Upper lobe of right lung (tissue), 1 donor: ENCODE data around the gene DNAJB6. TPM values are rescaled to one million over a fixed set of nuclear protein-coding genes. Genes with fewer than 3 reads are reported as not detected.

Experiments
- ATAC-seq: fragments of 200-7000 bp; cut with Tn5 transposase; one replicate; pipeline ENCODE4 v1.9.1; 2020; ENCODE audit warnings: mild to moderate bottlenecking, moderate library complexity
- DNase-seq: peaks from one replicate; pipeline ENCODE4 v3.0.0-alpha.2; 2020
- H3K27ac ChIP-seq: fragments of 200-600 bp; one replicate; pipeline ENCODE4 v1.8.0; 2022
- H3K27me3 ChIP-seq: fragments of 200-600 bp; one replicate; pipeline ENCODE4 v1.8.0; 2022; ENCODE audit warnings: mild to moderate bottlenecking
- H3K36me3 ChIP-seq: fragments of 200-600 bp; one replicate; pipeline ENCODE4 v1.8.0; 2022
- H3K4me1 ChIP-seq: fragments of 200-600 bp; one replicate; pipeline ENCODE4 v1.8.0; 2022
- H3K4me3 ChIP-seq: fragments of 200-600 bp; one replicate; pipeline ENCODE4 v1.8.0; 2022; ENCODE audit warnings: mild to moderate bottlenecking
- H3K9me3 ChIP-seq: fragments of 200-600 bp; one replicate; pipeline ENCODE4 v1.8.0; 2022
- intact Hi-C: fragments of 100-400 bp; cut with DNase I; formaldehyde crosslinking; loops from one replicate; pipeline ENCODE4 v1.11.0; 2022
- total RNA-seq: library from RNA; stranded (reverse); fragmentation: NEBNext Ultra II Directional; extraction: Animal tissue kit (Norgen Biotek cat#: 25700); gene quantifications from one replicate; pipeline ENCODE4 v1.2.1, GENCODE V29; 2021
- TF ChIP-seq, protein P1 (sequence below): fragments of 200-600 bp; IDR thresholded peaks from one replicate; pipeline ENCODE4 v1.8.0; 2022; ENCODE audit warnings: antibody characterized with exemption
- donor health status: DM: no; HTN: yes; CAD: no; lungs with severe emphysema.

DNAJB6 gene
- total RNA-seq, 1 donor from 2014 or later: 95.8 TPM

DNA sequence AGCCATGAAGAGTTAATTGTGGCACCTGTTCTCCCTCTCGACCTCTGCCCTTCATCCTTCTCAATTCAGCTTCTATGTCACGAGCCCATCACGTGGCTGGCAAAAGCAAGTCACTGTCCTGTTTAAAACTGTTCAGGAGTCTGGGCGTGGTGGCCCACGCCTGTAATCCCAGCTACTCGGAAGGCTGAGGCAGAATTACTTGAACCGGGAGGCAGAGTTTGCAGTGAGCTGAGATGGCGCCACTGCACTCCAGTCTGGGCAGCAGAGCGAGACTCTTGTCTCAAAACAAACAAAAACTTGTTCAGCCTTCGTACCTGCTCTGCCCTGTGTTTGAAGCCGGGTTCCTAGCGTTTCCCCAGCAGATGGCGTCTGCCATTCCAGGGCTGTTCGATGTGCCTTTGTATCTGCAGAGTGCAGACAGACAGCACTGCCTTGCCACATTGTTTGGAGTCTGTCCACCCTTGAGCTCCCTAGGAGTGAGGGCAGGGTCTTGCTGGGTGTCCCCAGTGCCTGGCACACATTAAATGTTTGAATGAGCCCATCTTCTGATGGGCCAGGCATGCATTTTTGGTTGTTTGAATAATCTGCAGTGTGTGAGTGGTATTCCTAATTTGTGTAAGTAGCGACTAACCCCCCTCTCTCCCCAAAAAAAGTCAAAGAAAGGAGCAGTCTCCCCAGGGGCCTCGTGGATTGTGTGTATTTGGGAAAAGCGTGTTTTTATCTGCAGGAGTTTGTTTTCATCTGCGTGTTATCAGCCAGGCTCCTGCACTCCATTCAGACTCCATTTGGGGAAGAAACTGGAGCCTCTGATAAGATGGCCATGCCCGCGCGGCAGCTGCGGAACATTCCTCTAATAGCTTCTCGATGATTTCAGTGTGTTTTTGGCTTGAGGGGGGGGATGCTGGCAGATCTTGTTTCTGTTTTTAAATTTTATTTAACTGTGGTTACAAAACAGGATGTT, 61.2 kb downstream of the DNAJB6 start:
- Histone ChIP-seq H3K36me3 (no peaks in the 10 kb centered on the region), H3K27me3 (no peaks in the 10 kb centered on the region)
- no peak for DNase-seq

DNA sequence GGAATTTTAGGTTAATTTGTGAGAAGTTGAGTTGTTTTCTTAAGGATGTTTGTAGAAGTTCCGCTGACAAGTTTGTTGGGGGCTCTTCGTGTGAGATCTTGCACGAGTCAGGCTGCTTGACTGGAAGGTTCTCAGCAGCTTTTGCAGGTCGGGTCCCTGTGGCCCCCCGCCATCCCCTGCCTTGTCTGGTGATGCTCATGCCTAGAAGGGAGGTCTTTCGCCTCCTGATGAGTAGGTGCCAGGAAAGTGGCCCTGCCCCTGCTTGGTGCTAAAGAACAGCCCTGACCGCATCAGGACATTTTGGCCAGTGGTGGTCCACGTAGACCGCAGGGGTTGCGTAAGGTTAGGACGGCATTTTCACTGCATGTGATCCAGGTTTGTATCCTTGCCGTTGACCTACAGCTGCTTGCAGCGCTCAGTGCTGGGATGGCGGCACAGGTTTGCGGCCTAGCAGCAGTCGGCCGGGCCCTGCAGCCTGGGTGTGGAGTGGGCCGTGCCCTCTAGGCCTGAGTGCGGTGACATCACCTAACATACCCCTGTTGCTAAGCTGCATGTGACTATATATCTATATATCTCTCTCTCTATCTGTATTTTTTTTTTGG, 62.4 kb downstream of the DNAJB6 start:
- H3K4me3 ChIP-seq: no peak overlapping the region
- no peak for ATAC-seq
- no peak for DNase-seq
- H3K27me3 ChIP-seq: no peaks in the 10 kb centered on the region
- intact Hi-C loops: no loop called here
- TF ChIP-seq, protein P1, sequence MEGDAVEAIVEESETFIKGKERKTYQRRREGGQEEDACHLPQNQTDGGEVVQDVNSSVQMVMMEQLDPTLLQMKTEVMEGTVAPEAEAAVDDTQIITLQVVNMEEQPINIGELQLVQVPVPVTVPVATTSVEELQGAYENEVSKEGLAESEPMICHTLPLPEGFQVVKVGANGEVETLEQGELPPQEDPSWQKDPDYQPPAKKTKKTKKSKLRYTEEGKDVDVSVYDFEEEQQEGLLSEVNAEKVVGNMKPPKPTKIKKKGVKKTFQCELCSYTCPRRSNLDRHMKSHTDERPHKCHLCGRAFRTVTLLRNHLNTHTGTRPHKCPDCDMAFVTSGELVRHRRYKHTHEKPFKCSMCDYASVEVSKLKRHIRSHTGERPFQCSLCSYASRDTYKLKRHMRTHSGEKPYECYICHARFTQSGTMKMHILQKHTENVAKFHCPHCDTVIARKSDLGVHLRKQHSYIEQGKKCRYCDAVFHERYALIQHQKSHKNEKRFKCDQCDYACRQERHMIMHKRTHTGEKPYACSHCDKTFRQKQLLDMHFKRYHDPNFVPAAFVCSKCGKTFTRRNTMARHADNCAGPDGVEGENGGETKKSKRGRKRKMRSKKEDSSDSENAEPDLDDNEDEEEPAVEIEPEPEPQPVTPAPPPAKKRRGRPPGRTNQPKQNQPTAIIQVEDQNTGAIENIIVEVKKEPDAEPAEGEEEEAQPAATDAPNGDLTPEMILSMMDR: no peak
- no peaks in the 10 kb centered on the region for H3K36me3 ChIP-seq
- peaks cover 19% of the 10 kb centered on the region for H3K4me1 ChIP-seq
- H3K9me3 ChIP-seq: no peaks in the 10 kb centered on the region
- peak overlapping the region; percentile 68 for H3K27ac ChIP-seq

More for the DNA sequence above, 61.2 kb downstream of the DNAJB6 start:
- TF ChIP-seq, protein P1: peak; percentile 26
- intact Hi-C loops: no loop called here
- H3K4me1 ChIP-seq: peaks cover 19% of the 10 kb centered on the region
- peak overlapping the region; percentile 68 for H3K27ac ChIP-seq
- peak; percentile 79 for ATAC-seq
- no peak overlapping the region for H3K4me3 ChIP-seq
- no peaks in the 10 kb centered on the region for H3K9me3 ChIP-seq

DNA sequence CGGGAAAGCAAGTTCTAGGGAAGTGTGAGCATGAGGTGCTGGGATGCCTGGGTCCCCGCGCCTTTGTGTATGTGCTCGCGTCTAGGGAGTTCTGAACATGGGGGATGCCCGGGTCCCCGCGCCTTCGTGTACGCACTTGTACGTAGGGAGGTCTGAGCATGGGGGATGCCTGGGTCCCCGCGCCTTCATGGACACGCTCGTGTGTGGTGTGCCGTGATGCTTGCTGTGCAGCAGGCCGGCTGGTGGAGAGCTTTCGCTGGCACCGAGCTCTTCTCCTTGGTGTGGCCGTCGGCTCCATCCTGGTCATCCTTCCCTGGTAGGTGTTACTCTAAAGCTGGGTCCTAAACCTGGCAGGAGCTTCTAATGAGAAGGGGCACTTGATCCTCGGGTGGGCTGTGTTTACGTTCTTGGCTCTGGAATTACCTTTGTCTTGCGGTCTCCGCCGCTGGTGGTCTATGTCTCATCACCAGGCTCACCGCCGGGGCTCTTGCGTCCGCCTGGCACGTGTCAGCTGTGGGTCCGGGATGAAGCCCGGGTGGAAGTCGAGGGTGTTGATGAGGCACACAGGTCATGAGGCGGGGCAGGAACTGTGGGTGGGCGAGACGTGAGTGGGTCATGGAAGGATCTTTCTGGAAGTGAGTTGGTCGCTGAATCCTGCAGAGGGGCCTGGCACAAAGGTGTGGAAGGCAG, 63.5 kb downstream of the DNAJB6 start:
- no peaks in the 10 kb centered on the region for H3K27me3 ChIP-seq
- no peak overlapping the region for H3K4me3 ChIP-seq
- no peak for ATAC-seq
- TF ChIP-seq, protein P1: no peak
- H3K36me3 ChIP-seq: no peaks in the 10 kb centered on the region
- no peaks in the 10 kb centered on the region for H3K9me3 ChIP-seq
- no peak for DNase-seq
- no peak overlapping the region for H3K27ac ChIP-seq
- intact Hi-C loops: no loop called here
- peaks cover 19% of the 10 kb centered on the region for H3K4me1 ChIP-seq

DNA sequence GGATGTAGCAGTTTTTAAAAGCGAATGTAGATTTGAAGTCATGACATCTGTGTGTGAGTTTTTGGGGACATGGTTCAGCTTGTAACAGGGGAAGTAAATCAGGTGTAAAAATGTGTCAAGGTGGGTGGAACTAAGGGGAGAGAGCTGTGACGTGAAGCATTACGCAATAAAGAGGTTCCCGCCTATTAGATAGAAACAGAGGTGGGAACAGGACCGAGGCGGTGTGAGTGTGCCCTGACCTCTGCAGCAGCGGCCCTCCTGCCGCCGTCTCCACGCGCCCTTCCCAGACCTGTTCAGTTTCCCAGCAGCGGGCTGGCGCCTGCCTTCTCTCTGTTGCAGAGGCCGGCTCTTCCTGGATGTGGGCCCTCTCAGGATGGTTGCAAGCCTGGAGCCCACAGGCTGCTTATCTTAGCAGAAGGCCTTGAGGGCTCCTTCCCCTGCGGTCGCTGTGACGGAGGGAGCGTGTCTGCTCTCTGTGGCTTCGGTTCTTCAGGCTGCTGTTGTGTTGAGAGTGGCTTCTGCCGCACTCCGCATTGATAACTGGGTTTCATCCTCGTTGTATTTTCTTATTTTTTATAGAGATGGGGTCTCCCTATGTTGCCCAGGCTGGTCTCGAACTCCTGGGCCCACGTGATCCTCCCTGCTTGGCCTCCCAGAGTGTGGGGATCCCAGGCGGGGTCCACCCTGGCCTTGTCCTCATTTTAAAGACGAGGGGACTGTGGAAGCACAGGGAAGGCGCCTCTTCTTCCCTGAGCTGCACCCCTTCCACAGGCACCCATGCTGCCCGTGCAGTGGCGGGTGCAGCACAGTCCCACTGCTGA, 65.0 kb downstream of the DNAJB6 start:
- no peak for ATAC-seq
- H3K36me3 ChIP-seq: peaks cover 7% of the 10 kb centered on the region
- no peak for DNase-seq

More for the DNA sequence above, 65.0 kb downstream of the DNAJB6 start:
- intact Hi-C loops: no loop called here
- Histone ChIP-seq H3K4me3 (no peak overlapping the region), H3K9me3 (no peaks in the 10 kb centered on the region), H3K4me1 (peaks cover 19% of the 10 kb centered on the region), H3K27ac (no peak overlapping the region), H3K27me3 (no peaks in the 10 kb centered on the region)
- TF ChIP-seq, protein P1: no peak
